HFFc6 (cell line): ENCODE results near the gene MAP4K4. TPM values are rescaled to one million over a fixed set of nuclear protein-coding genes. Genes with fewer than 3 reads are reported as not detected.

Experiments
- DNase-seq: peaks from one replicate; pipeline ENCODE4 v3.0.0-alpha.2; 2018
- H3K27ac Mint-ChIP-seq: 2 replicates; pipeline ENCODE4 v1.8.0; 2020; ENCODE audit warnings: mild to moderate bottlenecking, mixed read lengths
- H3K27me3 Mint-ChIP-seq: 2 replicates; pipeline ENCODE4 v1.8.0; 2021; ENCODE audit warnings: mild to moderate bottlenecking, moderate library complexity, mixed read lengths; ENCODE audit not compliant: insufficient read depth
- H3K36me3 Mint-ChIP-seq: 2 replicates; pipeline ENCODE4 v1.8.0; 2021; ENCODE audit warnings: low read depth, mixed read lengths
- H3K4me1 Mint-ChIP-seq: 2 replicates; pipeline ENCODE4 v1.8.0; 2020; ENCODE audit warnings: low read depth, mixed read lengths
- H3K4me3 Mint-ChIP-seq: 2 replicates; pipeline ENCODE4 v1.8.0; 2020; ENCODE audit warnings: mild to moderate bottlenecking, moderate library complexity, mixed read lengths
- H3K9me3 Mint-ChIP-seq: 2 replicates; pipeline ENCODE4 v1.8.0; 2020; ENCODE audit warnings: mild to moderate bottlenecking, mixed read lengths
- CTCF ChIP-seq: fragments of 200-600 bp; sonication (generic); IDR thresholded peaks from 2 replicates; pipeline ENCODE4 v1.5.0; 2021; ENCODE audit warnings: antibody characterized with exemption, mild to moderate bottlenecking
- total RNA-seq, 6 experiments: library from RNA; stranded (reverse); fragmentation: NEBNext Ultra II Directional; extraction: Animal tissue kit (Norgen Biotek cat#: 25700); gene quantifications; 2 replicates in 1 of 6; 3 replicates in 5 of 6; pipeline ENCODE4 v1.2.3, GENCODE V29; 2021

MAP4K4 gene
- total RNA-seq, 6 experiments from 2014 or later = 103 to 124 (median 121) TPM

GRCh38 chr2:101900375-101900774 lies 202.9 kb downstream of the MAP4K4 start:
- H3K27me3 Mint-ChIP-seq = peaks cover 7% of the 10 kb centered on the region
- H3K36me3 Mint-ChIP-seq = peaks cover 42% of the 10 kb centered on the region
- no peak for DNase-seq
- H3K9me3 Mint-ChIP-seq = no peaks in the 10 kb centered on the region
- H3K4me3 Mint-ChIP-seq = no peak overlapping the region
- H3K27ac Mint-ChIP-seq = no peak overlapping the region
- no peaks in the 10 kb centered on the region; the same call in 1 of the 2 replicates for H3K4me1 Mint-ChIP-seq
- TF ChIP-seq CTCF = no peak

GRCh38 chr2:101901241-101901640 lies 203.7 kb downstream of the MAP4K4 start:
- no peaks in the 10 kb centered on the region; the same call in 1 of the 2 replicates for H3K4me1 Mint-ChIP-seq
- no peak overlapping the region for H3K27ac Mint-ChIP-seq
- no peak for DNase-seq
- H3K27me3 Mint-ChIP-seq = peaks cover 7% of the 10 kb centered on the region
- no peak for TF ChIP-seq CTCF
- H3K9me3 Mint-ChIP-seq = peaks cover 4% of the 10 kb centered on the region; the same call in 1 of the 2 replicates
- H3K36me3 Mint-ChIP-seq = peaks cover 37% of the 10 kb centered on the region
- H3K4me3 Mint-ChIP-seq = no peak overlapping the region

GRCh38 chr2:101902169-101902568 lies 204.7 kb downstream of the MAP4K4 start:
- Mint-ChIP-seq H3K27me3 (peaks cover 7% of the 10 kb centered on the region), H3K4me1 (no peaks in the 10 kb centered on the region; the same call in 1 of the 2 replicates), H3K27ac (no peak overlapping the region), H3K9me3 (peaks cover 5% of the 10 kb centered on the region; the same call in 1 of the 2 replicates), H3K4me3 (no peak overlapping the region; the same call in 1 of the 2 replicates), H3K36me3 (peaks cover 30% of the 10 kb centered on the region)
- no peak for TF ChIP-seq CTCF
- DNase-seq = no peak

GRCh38 chr2:101904916-101905315 lies 207.4 kb downstream of the MAP4K4 start:
- Mint-ChIP-seq H3K27me3 (no peaks in the 10 kb centered on the region; the same call in 1 of the 2 replicates), H3K9me3 (peaks cover 10% of the 10 kb centered on the region), H3K36me3 (peaks cover 16% of the 10 kb centered on the region), H3K4me1 (no peaks in the 10 kb centered on the region), H3K27ac (no peak overlapping the region), H3K4me3 (no peak overlapping the region)
- no peak for DNase-seq
- no peak for TF ChIP-seq CTCF

GRCh38 chr2:101905746-101906336 lies 208.3 kb downstream of the MAP4K4 start:
- Mint-ChIP-seq H3K36me3 (peaks cover 17% of the 10 kb centered on the region), H3K4me1 (no peaks in the 10 kb centered on the region), H3K27ac (no peak overlapping the region), H3K27me3 (no peaks in the 10 kb centered on the region; the same call in 1 of the 2 replicates), H3K4me3 (no peak overlapping the region), H3K9me3 (peaks cover 11% of the 10 kb centered on the region)
- no peak for DNase-seq
- no peak for TF ChIP-seq CTCF
